Testis (tissue), 3 donors: ENCODE data around the gene ANKH. TPM values are rescaled to one million over a fixed set of nuclear protein-coding genes. Genes with fewer than 3 reads are reported as not detected.

ENCODE experiments used
- DNase-seq: peaks from one replicate; pipeline ENCODE4 v3.0.0-alpha.2; 2019
- H3K27ac ChIP-seq, 2 donors: fragments of 200-600 bp; sonication (generic); one replicate each; pipeline ENCODE4 v1.5.1; 2019
- H3K27me3 ChIP-seq: fragments of 200-600 bp; sonication (generic); one replicate; pipeline ENCODE4 v1.5.1; 2019
- H3K36me3 ChIP-seq: fragments of 200-600 bp; sonication (generic); one replicate; pipeline ENCODE4 v1.5.1; 2017; ENCODE audit warnings: low read depth; ENCODE audit errors: missing control alignments
- H3K4me1 ChIP-seq: fragments of 200-600 bp; sonication (generic); one replicate; pipeline ENCODE4 v1.5.1; 2019
- H3K4me3 ChIP-seq, 2 donors: fragments of 200-600 bp; sonication (generic); one replicate each; pipeline ENCODE4 v1.5.1; 2017 to 2019
- H3K9me3 ChIP-seq: fragments of 200-600 bp; sonication (generic); one replicate; pipeline ENCODE4 v1.5.1; 2017
- CTCF ChIP-seq, 3 experiments: fragments of 450-650 bp in 2 of 3; fragments of 200-600 bp in 1 of 3; sonication (generic) in 1 of 3; IDR thresholded peaks; one replicate each; pipeline ENCODE4 v1.5.1; 2016 to 2019; ENCODE audit warnings: antibody characterized with exemption in 3 of 3, mild to moderate bottlenecking in 2 of 3, moderate library complexity in 1 of 3
- POLR2A ChIP-seq: fragments of 450-650 bp; IDR thresholded peaks from one replicate; pipeline ENCODE4 v1.6.1; 2017; ENCODE audit warnings: antibody characterized with exemption, mild to moderate bottlenecking, moderate library complexity
- WGBS, 2 donors: methylation state at CpG; one replicate each; pipeline ENCODE4 v1.1.5; 2018; 5-methylcytosine and 5-hydroxymethylcytosine counted together
- intact Hi-C: fragments of 100-400 bp; cut with DNase I; formaldehyde crosslinking; loops from one replicate; pipeline ENCODE4 v1.15.1; 2023; ENCODE audit warnings: low total_unique reads
- polyA plus RNA-seq: library from polyadenylated mRNA; stranded (reverse); fragments of 350-450 nt; fragmentation: Illumina TruSeq; extraction: RNeasy Lipid Tissue Mini Kit (QIAGEN cat#74804); gene quantifications from one replicate; pipeline ENCODE4 v1.2.3, GENCODE V29; 2014; ENCODE audit warnings: low read depth, low replicate concordance; ENCODE audit not compliant: insufficient read depth
- total RNA-seq, 2 donors: library from RNA; depleted of rRNA; stranded (reverse); fragments of >200 nt; gene quantifications; one replicate each; pipeline ENCODE4 v1.2.3, GENCODE V29; 2016

The ANKH gene
- total and polyA plus RNA-seq, 3 donors from 2014 or later = 14.3 to 16.2 (median 15.8) TPM

DNA sequence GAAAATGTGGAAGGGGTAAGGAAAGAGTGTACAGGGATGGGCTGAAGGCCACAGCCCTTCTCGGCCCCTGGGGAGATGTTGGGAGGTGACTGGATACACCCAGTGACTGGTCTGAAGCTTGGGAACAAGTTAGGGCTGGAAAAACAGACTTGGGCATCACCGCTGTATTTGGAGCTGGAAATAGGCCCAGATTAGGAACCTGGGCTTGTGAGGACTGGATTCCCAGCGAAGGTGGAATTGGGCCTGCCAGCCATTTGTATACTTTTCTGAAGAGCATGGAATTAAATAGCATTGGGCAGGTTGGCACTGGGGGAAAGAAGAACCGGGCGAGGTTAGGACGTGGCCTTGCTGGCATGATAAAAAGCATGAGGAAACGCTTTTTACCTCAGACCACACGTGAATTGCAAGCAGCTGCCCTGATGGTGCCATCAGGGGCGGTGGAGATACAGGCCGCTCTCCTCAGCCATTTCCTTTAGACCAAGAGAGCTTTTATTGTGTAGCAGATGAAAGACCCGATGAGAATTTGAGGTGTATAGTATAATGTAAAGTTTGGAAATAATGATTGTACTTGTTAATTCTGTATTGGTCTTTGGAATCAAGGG lies 169.2 kb downstream of the ANKH start:
- intact Hi-C loops = no loop called here
- no peak for DNase-seq
- Histone ChIP-seq H3K27ac (no peak overlapping the region), H3K4me3 (no peak overlapping the region), H3K27me3 (no peaks in the 10 kb centered on the region), H3K4me1 (peaks cover 6% of the 10 kb centered on the region), H3K9me3 (no peaks in the 10 kb centered on the region), H3K36me3 (no peaks in the 10 kb centered on the region)
- 85 to 90% methylated on average over 11 of the region's 11 CpGs for WGBS, 2 donors
- TF ChIP-seq POLR2A = no peak
- TF ChIP-seq CTCF (IDR thresholded peaks at IDR 0.05) = no peak

GRCh38 chr5:14701556-14701955 lies 170.0 kb downstream of the ANKH start:
- Histone ChIP-seq H3K27me3 (no peaks in the 10 kb centered on the region), H3K27ac (no peak overlapping the region)
- WGBS, 2 donors = 97 to 98% methylated on average over 10 of the region's 10 CpGs

GRCh38 chr5:14700478-14701436 lies 170.8 kb downstream of the ANKH start:
- intact Hi-C loops = no loop called here
- peak; percentile 42 for DNase-seq
- TF ChIP-seq CTCF (IDR thresholded peaks at IDR 0.05) = no peak
- TF ChIP-seq POLR2A = no peak
- Histone ChIP-seq H3K27me3 (no peaks in the 10 kb centered on the region), H3K27ac (no peak overlapping the region), H3K9me3 (no peaks in the 10 kb centered on the region), H3K4me1 (peaks cover 6% of the 10 kb centered on the region), H3K36me3 (no peaks in the 10 kb centered on the region), H3K4me3 (no peak overlapping the region)
- WGBS, 2 donors = 55 to 71% methylated on average over 13 of the region's 13 CpGs

More at GRCh38 chr5:14701556-14701955, 170.0 kb downstream of the ANKH start:
- intact Hi-C loops = no loop called here
- TF ChIP-seq POLR2A = no peak
- TF ChIP-seq CTCF (IDR thresholded peaks at IDR 0.05) = no peak
- H3K4me1 ChIP-seq = peaks cover 6% of the 10 kb centered on the region
- H3K9me3 ChIP-seq = no peaks in the 10 kb centered on the region
- no peak for DNase-seq
- H3K4me3 ChIP-seq = no peak overlapping the region
- H3K36me3 ChIP-seq = no peaks in the 10 kb centered on the region

DNA sequence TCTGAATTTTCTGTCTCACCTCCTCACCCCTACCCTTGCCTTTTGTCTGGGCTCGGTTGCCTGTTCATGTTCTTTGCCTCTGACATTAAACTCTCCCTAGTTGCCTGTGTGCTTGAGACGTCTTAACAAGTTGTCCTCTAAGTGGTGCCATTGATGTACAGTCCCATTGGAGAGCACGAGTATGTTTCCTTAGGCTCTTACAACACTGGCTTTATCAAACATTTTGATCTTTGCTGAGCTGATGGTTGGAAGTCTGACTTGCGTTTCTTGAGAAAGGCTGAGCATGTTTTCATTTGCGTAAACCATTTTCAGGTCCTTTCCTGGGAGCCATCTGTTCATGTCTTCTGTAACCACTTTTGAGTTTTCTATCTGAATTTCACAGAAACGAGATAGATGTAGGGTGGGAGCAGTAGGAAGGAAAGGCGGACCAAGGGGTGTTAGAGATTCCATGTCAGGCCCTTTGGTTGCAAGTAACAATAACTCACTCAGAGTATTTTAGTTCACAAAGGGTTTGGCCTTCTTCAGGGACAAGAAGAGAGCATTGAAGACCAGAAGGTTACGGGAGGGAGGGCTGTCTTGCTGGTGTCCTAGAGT lies 171.7 kb downstream of the ANKH start:
- H3K4me1 ChIP-seq = peaks cover 6% of the 10 kb centered on the region
- TF ChIP-seq POLR2A (no peak), CTCF (IDR thresholded peaks at IDR 0.05) (no peak)
- H3K9me3 ChIP-seq = no peaks in the 10 kb centered on the region
- intact Hi-C loops = no loop called here
- H3K4me3 ChIP-seq = no peak overlapping the region
- H3K27ac ChIP-seq = no peak overlapping the region
- H3K27me3 ChIP-seq = no peaks in the 10 kb centered on the region
- WGBS, 2 donors = 86 to 92% methylated on average over 8 of the region's 8 CpGs
- no peaks in the 10 kb centered on the region for H3K36me3 ChIP-seq
- no peak for DNase-seq
